HG03108 (cell line): ENCODE results near the gene KIF16B.
"Not testable (repeated sequence)": the region's sequence is repeated elsewhere in the genome, so short reads cannot be mapped to it uniquely, and the experiment has no call there.

Experiments used
- ATAC-seq: cut with Tn5 transposase; IDR thresholded peaks from one replicate; pipeline ENCODE4 v1.9.1; 2021; ENCODE audit warnings: moderate library complexity; ENCODE audit not compliant: unreplicated experiment

The KIF16B gene

DNA sequence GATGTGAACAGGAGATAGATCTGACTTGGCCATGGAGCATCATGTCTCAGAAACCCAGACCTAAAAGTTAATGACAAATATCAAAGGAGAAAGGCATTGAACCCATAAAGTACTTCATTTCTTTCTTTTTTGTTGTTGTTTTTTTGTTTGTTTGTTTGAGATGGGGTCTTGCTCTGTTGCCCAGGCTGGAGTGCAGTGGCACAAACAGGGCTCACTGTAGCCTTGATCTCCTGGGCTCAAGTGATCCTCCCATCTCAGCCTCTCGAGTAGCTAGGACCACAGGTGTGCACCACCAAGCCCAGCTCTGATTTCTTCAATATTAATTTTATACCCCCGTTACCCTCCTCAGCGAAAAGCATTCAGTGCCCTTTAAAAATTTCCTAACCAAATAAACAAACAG lies 45.8 kb downstream of the KIF16B start:
- ATAC-seq, result no peak

DNA sequence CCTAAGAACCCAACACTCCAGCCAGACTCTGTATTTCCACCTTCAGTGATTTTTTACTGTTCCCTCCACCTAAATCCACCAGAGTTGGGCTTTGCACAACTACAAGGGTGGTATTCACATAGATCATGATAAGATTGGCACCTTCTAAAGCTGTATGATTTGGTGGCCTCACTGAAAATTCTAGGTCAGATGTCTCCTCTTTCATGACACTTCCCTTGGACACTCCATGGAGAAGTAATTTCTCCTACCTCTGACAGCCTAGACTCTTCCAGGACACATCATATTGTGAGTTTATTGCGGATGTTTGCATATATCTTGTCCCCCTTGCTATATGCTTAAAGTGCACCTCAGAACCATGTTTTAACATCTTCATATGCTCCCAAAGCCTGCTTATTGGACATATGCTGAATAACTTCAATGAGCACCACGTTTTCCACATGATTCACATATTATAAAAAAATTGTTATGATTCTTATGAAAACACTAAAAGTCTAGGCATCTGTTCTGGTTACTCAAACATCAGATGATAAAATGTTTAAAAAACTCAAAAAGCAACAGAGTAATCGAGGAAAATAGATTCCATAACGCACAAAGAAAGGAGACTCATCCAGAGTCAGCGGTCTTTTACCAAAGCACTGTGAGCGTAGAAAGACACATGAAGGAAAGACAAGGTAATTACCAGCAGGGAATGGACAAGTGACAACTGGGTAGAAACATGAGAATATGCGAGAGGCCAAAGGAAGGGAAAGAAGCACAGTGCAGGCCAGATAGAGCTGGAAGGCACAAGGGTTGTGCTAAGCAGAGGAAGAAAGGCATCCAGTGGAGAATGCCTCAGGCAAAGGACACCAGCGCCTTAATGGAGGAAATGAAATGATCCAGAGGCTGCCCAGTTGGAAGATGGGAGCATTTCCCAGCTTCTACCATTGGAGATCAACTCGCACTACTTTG lies 46.5 kb downstream of the KIF16B start:
- ATAC-seq, result no peak

DNA sequence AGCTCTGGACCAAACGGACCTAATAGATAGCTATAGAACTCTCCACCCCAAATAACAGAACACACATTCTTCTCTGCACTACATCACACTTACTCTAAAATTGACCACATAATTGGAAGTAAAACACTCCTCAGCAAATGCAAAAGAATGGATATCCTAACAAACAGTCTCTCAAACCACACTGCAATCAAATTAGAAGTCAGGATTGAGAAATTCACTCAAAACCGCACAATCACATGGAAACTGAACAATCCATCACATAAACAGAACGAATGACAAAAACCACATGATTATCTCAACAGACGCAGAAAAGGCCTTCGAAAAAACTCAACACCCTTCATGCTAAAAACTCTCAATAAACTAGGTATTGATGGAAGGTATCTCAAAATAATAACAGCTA lies 50.6 kb downstream of the KIF16B start:
- ATAC-seq, result not testable (repeated sequence)

DNA sequence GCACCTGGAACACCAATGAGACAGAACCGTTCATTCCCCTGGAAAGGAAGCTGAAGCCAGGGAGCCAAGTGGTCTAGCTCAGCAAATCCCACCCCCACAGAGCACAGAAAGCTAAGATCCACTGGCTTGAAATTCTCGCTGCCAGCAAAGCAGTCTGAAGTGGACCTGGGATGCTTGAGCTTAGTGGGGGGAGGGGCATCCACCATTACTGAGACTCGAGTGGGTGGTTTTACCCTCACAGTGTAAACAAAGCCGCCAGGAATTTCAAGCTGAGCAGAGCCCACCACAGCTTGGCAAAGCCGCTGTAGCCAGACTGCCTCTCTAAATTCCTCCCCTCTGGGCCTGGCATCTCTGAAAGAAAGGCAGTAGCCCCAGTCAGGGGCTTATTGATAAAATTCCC lies 53.1 kb downstream of the KIF16B start:
- ATAC-seq, result no peak

GRCh38 chr20:16519673-16520072 lies 53.6 kb downstream of the KIF16B start:
- ATAC-seq, result not testable (repeated sequence)

- no peak for ATAC-seq
Measured at GRCh38 chr20:16518784-16519084, 54.5 kb downstream of the KIF16B start.

DNA sequence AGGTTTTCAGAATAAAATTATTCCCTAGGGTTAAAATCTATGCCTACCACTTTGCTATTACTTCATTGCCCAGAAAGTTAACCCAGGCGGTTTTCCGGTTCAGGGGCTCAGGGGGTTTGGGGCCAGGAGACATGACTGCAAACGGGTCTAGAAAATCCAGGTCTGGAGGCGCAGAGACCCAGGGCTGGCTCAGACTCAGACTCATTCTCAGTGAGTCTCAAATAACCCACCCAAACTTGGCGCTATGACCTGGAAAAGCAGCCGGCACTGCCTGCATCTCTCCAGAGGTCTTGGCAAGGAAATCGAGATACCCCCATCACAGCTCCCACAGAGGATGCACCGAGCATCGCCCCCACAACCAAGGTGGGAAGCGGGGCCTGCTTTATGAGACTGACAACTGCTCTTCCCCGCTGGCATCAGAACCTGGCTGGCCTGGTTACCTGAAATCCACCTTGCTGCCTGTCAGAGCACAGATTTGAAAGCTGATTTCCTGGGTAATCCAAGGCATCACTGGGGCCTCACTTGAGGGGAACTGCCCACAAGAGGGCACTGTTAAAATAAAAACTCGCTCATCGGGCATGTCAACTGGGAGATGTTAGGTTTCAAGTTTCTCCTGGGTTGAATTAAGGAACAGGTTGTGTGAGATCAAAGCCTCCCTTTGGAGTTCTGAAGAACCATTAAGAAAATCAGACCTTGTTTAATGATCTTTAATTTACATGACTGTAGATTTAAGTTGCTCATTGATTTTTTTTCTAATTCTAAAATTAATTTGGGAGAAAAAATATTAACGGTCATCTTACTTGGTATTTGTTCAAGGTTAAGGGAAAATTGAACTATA lies 55.1 kb downstream of the KIF16B start:
- no peak for ATAC-seq

DNA sequence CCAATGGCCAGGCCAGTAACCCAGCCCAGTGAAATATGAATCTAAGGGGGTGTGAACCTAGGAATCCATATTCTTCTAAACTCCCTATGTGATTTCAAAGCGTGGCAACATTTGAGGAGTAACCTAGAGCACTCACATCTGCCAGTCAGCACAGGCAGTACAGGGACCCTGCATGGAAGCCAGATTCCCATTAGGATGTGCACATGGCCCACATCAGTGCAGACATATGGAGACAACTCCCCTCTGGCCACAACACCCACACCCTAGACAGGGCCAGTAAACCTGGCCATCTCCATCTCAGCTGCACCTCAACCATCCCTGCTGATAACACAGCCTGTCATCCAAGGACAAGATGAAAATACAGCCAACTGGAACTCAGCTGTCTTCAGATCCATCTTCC lies 56.5 kb downstream of the KIF16B start:
- ATAC-seq, result no peak

DNA sequence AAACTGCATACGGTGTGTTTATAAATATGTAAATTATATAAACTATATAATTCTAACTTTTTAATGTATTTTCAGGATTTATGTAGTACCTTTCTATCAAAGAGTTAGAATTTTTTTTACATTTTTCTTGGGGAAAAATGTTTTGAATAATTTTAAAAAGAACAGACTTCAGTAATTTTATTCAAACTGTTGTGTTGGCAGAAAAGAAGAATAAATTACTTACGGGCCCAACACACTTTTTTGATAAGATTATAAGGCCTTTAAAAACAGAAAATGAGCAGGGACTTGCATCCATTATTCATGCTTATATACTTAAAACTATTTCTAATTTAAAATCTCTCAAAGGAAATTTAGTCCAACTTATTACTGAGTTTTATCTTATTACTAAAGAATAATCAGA lies 58.2 kb downstream of the KIF16B start:
- ATAC-seq, result no peak

GRCh38 chr20:16514140-16514539 lies 59.1 kb downstream of the KIF16B start:
- no peak for ATAC-seq

DNA sequence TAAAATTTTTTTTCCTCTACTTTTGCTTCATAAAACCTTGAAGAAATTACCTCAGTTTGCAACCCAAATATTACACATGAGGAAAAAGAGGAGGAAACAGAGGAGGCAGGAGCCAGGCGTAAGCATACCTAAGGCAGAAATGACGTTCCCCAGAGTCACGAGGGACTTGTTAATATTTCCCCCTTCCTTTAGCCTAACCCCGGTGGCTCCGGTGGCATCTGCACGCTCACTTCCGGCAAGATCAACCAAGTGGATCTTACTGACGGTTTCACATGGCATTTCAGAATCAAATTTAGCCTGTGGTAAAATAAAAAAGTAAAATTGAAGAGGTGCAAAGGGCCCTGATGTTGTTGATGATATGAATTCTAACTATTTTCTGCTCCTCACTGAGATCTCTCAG lies 67.4 kb downstream of the KIF16B start:
- no peak for ATAC-seq

GRCh38 chr20:16501301-16501700 lies 71.9 kb downstream of the KIF16B start:
- no peak for ATAC-seq

DNA sequence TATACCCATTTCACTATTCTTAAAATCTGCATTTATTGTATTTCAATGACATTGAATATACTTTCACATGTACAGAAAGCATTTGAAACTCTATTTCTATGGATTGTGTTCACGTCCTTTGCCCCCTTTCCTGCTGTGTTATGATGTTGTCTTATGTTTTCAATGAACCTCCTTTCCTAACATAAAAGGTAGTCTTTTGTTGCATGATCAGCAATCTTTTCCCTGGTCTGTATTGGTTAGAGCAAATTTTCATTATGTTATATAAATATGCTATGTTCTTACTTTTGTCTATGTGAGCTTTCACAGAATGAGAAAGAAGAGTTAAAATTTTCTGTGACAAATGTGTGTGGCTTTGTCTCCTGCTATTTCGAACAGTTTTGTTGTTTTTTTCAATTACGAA lies 73.1 kb downstream of the KIF16B start:
- ATAC-seq, result no peak

DNA sequence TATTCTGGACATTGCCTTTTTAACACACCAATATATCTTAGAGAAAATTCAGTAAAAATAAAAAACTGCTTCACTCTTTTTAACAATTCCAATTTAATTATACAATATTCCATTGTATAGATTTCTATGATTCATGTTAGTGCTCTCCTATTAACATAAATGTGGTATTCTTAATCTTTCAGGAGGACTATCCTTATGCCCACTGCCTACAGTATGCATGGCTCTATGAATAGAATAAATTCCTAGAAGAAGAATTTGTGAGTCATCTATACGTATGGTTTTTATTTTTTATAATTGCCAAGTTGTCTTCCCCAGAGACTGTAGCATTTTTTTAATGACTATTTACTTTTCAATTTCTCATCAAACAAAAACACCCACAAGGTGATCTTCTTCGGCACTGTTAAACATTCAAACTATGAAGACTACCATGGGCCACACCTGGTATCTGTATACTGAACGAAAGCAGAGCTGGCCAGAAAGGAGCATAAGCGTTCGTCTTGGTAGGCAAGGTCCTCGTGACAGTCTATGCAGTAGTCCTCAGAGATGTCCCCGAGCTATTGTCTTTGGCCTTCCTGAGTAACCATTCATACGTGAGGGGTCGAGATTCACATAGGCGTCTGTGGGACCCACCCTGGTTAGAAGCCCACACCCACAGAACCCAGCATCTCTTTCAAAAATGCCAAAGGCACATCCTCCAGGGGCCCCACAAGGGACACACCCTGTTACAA lies 74.6 kb downstream of the KIF16B start:
- ATAC-seq, result no peak

DNA sequence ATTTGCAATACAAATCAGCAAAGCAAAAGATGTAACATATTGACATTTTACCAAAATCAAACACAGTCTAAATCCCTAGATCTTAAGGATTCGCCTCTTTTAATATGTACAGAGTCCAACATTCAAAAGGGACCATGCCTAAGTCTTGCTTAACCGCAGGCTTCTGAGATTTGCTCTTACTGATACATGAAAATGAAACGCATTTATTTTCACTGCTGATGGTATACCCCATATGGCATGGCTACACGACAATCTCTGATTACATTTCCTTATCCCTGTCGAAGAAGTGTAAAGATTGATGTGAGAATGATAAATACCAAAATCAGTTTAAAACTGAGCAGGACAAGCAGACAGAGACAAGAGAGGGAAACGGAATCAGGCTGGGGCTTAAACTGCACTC lies 75.4 kb downstream of the KIF16B start:
- no peak for ATAC-seq

DNA sequence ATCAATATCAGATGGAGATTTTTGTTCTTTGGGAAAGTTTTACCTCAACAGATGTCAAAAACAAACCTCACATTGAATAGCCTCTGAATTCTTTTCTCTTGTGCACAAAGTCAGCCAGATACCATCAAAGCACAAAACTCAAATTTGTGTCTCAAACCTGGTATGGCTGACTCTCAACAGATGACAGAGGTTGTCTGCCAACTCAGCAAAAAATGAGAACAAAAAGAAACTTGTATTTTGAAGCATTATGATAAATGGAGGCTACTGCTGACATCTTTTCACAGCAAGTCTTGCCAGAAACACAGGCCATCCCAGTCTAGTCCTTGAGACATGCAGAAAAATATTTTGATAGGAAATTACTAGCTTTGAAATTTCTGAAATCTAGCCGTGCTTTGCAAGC lies 79.8 kb downstream of the KIF16B start:
- no peak for ATAC-seq

DNA sequence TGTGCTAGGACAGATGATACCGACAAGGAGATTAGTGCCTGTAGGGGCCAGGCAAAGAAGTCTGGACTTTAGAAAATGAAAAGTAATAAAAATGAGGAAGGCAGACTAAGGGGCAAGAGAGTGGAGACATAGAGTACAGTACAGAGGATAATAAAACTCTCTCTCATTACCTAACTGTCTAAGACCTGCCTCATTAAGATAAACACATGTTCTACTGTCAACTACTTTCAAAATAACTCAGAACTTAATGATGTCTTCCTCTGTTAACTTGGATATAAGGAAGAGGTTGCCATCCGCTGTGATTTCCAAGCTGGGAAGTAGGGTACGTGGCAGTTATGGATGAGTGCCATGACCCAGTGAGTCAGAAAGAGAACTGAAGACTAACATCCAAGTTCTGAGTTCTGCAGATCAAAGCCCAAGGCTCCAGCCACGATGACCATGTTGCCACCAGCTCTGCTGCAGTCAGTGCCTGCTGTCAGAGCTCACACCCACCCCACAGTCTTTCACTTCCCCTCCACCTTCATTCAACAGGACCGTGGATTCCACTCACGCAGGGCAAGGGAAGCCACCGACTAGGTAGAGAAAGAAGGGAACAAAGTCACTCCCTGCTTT lies 81.8 kb downstream of the KIF16B start:
- no peak for ATAC-seq

DNA sequence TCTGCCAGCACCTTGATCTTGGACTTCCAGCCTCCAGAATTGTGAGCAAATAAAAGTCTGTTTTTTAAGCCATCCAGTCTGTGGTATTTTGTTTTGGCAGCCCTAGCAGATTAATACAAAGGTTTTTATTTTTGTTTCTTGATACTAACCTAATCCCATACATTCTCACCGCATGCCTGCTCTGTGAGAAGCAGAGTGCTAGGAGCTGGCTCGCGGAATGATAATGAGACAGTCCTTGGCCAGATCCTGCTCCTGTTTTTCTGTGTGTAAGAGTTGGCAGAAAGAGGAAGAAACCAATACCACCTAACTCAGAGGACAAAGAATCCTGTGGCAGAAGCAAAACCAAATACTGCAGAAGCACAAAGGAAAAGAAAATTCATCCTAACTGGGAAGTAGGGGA lies 82.6 kb downstream of the KIF16B start:
- ATAC-seq, result no peak

- ATAC-seq, result no peak
Measured at GRCh38 chr20:16488616-16489015, 84.6 kb downstream of the KIF16B start.

- ATAC-seq, result no peak
Measured at GRCh38 chr20:16488086-16488485, 85.2 kb downstream of the KIF16B start.

DNA sequence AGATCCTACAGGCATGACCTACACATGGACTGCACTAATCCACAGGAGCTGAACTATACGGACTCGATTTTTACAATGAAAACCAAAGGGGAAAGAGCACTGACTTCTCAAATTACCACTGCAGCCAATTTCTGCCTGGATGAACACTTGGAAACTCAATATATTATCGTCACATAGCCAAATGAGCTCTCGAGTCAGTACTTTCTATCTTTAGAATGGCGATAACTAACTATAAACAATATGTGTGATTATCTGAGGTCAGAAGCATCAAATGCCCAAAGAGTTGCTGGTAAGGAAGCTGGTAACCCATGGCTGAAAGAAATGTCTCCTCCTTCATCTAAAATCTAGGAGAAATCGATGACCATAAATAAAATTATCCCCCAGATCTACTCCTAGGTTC lies 86.7 kb downstream of the KIF16B start:
- no peak for ATAC-seq
